ENCODE data around the gene ADGRG3. TPM values are rescaled to one million over a fixed set of nuclear protein-coding genes. Genes with fewer than 3 reads are reported as not detected.
A peak's percentile ranks its signal among the peaks of the same experiment; 100 is the strongest.

ADGRG3 gene, protein sequence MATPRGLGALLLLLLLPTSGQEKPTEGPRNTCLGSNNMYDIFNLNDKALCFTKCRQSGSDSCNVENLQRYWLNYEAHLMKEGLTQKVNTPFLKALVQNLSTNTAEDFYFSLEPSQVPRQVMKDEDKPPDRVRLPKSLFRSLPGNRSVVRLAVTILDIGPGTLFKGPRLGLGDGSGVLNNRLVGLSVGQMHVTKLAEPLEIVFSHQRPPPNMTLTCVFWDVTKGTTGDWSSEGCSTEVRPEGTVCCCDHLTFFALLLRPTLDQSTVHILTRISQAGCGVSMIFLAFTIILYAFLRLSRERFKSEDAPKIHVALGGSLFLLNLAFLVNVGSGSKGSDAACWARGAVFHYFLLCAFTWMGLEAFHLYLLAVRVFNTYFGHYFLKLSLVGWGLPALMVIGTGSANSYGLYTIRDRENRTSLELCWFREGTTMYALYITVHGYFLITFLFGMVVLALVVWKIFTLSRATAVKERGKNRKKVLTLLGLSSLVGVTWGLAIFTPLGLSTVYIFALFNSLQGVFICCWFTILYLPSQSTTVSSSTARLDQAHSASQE
- total RNA-seq, result 0.92 TPM

DNA sequence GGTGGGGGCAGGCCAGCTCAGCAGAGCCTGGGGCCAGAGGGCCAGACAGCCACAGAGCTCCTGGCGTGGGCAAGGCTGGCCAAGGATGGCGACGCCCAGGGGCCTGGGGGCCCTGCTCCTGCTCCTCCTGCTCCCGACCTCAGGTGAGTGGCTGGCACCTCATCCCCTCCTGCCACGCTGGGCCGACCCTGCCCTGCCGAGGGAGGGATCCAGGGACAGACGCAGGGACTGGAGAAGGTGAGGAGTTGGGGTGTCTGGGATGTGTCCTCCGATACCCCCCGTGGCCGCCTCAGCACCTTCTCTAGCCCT lies at the start of gene ADGRG3:
Gene ADGRG3 (plus strand): TSS at position 44 of the 309 bp plus-strand sequence. CDS start 42 bp downstream, at position 86.
- no peak for DNase-seq

DNA sequence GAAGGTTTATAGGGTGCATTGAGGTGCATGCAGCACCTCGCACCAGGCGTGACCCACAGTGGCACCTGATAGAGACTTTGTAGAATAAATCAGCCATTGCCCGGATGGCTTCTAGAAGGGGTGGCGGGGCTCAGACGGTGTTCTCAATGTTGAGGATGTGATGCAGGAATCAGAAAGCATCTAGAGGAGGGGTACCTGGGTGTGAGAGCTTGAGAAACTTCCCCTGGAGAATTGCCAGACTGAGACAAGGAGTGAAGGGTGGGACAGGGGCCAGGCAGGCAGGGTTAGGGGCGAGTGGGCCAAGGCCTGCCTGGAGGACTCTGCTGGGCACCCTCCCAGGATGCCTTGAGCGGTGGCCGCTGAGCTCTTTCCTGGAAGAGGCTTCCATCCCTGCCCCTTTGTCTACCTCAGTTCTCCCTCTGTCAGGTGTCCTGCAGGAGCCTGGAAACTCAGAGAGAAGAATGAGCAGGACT lies 48.9 kb upstream of the ADGRG3 start:
- DNase-seq, result no peak

DNA sequence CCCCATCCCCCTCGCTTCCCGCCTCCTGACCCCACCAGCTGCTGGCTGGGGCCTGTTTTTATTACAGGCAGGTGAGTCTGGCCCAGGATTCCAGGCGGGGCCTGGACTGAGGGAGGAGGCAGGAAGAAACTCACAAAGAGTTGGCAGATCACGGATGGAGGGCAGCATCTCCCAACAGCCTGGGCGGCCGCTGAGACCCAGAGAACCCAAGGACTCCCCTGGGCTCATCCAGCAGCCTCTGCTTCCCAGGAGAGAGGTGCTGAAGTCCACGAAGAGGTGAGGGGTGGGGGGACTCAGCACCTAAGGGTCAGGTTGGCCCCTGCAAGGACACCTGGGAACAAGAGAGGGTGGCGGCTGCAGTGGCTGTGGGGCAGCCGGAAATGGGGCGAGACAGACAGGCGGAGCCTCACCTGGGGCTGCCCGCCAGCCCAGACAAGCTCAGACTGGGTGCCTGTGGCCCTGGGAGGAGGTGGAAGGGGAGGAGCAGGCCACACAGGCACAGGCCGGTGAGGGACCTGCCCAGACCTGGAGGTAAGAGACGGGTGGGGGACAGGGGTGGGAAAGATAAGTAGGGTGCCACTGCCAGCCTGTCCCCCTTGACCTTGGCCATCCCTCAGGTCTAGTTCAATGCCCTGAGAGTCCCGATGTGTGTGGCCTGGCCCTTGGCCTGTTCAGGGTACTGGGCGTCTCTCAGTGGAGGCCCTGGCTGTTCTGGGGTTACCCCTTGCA lies 48.3 kb upstream of the ADGRG3 start:
- DNase-seq, result peak; percentile 50

DNA sequence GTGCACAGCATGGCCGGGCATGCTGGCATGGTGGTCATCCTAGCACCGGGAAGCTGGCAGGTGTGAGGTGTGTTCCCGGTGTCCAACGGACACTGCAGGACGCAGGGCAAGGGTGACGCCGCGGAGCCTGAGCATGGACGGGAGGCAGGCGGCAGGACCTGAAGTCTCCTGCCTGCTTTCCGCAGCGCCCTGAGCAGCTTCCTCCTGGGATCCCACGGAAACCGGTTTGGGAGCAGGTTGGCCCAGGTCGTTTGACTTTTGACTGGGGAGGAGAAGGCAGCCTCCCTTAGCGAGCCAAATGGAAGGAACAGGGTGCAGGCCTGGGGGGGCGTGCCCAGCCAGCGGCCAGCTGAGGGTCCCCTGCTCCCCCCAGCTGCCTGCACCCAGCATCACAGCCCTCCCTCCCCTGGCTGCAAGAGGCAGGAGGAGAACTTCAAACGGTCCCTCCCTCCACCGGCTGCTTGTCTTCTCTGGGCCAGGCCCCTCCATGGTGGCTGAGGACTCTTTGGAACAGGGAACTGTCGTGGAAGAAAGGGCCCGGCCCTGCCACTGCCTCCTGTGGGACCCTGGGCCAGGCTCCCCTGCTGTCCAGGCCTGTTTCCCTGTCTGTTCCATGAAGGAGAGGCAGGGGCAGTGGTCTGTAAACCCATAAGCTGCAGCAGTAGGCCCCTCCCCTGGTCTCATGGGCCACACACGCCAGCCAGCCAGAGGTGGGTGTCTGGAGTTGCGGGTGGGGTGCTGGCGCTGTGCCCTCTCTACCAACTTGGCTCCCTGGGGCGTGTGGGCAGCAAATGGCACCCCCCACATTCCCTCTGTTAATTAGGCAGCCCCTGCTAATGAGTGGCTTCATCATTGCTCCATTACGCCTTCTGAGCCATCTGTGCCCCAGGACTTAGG lies 47.5 kb upstream of the ADGRG3 start:
- peak; percentile 72 for DNase-seq

DNA sequence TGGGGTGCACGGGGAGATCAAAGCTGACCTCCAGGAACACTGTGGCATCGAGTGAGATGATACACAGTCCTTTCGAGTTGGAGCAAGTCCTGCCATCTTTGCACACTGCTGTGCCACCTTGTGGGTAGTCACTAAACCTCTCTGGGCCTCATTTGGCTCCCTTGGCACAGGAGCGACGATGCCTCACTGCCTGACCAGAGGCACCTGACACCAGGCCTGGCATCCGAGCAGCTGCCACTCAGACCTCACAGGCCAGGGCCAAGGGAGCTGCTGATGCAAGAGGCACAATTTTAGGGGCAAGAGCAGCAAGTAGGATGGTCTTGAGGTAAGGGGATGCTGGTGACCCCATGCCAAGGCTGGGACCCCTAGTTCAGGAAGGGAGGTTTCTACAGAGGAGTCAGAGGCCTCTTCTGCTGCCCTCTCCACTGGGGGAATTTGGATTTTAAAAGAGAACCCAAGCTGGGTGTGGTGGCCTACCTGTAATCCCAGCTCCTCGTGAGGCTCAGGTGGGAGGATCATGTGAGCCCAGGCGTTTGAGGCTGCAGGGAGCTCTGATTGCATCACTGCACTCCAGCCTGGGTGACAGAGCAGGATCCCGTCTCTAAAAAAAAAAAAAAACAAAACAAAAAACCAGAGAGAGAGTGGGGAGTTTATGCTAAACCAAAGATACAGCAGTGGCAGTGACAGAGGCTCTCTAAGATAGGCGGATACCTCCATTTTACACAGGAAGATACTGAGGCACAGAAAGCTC lies 46.4 kb upstream of the ADGRG3 start:
- DNase-seq, result no peak

DNA sequence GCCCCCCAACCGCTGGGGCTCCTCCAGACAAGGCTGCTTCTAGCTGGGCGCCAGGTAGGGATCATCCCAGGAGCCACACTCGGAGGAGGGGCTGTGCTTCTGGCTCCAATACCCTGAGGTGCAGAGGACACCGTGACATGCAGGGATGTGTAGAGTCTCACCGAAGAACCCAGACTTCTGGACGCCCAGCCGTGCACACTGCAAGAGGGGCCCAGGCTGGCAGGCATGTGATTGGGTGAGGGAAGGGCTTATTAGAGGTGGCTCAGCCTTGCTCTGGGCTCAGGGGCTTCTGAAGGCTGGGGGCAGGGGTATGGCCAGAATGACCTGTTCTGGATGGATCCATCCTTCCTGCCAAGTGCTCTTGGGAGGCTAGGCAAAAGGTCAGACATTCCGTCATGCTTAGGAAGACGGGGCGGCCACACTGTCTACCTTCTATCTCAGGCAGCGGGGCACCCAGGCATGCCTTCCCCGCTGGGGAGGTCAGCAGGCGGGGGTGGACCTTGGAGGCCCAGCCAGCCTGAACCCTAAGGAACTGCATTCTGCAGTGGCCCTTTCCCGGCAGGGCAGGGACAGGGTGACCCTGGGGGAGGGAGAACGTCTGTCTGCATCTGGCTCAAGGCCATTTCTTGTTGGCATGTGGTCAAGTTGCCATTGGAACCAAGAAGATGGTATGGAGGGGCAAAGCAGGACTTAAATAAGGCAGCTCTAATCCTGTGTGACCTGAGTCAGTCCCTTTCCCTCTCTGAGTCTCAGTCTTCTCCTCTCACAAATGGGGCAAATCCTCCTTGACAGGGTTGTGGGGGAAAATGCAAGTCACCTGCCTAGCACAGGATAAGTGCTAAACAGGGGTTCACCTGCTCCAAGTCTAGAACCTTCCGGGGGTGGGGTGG lies 45.5 kb upstream of the ADGRG3 start:
- no peak for DNase-seq

DNA sequence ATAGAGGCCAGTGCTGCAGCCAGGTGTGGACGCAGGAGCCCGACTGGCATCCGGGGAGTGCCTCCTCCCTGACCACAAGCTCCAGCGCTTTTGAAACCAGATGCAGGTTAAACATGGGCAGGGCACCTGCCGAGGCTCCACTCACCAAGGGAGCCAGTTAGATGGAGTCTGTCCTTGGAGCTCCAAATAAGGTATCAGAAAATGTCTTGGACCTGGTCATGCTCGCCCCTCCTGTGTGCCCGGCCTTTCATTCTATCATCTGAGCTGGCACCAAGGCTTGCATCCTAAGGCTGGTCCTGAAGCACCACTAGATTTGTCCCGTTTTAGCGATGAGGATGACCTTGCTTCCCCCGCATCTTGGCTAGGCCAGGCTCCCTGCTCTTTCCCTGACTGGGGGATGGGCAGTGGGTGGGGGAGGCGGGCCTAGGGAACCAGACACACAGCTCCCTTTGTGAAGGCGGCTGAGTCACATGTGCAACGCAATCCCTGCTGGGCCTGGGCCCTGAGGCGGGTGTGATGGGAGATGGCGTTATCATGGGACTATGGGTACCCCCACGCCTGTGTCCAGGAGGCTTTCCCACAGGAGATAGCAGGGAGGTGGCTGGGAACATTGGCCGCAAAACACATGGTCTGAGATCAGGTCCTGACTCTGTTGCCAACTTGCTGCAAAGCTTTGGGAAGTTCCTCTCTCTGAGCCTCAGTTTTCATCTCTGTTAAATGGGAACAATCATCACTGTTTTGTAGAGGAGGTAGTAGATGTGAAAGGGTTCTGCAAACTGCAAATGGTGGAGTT lies 44.7 kb upstream of the ADGRG3 start:
- DNase-seq, result no peak

DNA sequence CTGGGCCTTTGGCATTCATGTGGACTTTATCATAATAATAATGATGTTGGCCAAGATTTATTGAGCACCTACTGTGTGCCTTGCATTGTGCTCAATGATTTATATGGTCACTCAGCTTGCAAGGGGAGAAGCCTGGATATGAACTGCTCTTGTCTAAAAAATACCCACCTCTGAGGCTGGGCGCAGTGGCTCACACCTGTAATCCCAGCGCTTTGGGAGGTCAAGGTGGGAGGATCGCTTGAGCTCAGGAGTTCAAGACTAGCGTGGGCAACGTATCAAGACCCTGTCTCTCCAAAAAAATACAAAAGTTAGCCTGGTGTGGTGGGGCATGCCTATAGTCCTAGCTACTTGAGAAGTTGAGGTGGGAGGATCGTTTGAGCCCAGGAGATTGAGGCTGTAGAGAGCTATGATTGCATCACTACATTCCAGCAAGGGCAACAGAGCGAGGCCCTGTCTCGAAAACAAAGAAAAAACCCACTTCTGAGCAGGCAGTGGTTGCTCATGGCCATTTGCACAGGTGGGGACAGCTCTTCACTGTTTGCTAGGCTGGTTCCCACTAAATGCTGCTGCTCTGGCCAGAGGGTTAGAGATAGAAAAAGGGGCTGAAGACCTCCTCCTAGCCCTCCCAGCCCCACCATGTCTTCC lies 43.9 kb upstream of the ADGRG3 start:
- DNase-seq, result no peak

DNA sequence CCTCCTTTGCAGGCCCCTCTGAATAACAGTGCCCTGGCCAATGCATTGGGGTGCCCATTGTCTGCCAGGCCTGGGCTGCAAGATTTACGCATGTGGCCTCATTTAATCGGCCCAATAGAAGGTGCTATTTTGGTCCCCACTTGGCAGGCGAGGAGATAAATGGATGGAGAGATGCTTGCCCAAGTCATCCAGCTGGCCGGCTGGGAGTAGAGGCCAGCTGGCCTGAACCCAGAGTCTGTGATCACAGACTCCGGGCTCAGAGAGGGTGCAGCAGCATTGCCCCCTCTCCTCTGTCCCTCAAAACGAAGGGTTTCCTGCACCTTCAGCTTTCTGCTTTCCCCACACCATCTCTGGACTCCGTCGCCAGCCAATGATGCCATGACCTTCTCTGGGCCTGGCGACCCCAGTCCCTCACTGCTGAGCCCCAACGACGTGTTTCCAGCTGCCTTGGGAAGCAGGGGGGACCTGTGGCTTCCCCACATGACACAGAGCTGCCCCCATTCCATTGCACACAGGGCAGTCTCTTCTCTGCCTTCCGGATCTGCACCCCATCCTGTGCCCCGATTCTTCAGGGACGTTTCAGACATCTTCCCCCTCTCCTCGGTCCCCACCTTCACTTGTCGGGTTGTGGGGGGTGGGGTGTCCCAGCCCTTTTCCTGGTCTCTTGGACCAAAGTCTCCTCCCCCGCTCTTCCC lies 43.2 kb upstream of the ADGRG3 start:
- no peak for DNase-seq

DNA sequence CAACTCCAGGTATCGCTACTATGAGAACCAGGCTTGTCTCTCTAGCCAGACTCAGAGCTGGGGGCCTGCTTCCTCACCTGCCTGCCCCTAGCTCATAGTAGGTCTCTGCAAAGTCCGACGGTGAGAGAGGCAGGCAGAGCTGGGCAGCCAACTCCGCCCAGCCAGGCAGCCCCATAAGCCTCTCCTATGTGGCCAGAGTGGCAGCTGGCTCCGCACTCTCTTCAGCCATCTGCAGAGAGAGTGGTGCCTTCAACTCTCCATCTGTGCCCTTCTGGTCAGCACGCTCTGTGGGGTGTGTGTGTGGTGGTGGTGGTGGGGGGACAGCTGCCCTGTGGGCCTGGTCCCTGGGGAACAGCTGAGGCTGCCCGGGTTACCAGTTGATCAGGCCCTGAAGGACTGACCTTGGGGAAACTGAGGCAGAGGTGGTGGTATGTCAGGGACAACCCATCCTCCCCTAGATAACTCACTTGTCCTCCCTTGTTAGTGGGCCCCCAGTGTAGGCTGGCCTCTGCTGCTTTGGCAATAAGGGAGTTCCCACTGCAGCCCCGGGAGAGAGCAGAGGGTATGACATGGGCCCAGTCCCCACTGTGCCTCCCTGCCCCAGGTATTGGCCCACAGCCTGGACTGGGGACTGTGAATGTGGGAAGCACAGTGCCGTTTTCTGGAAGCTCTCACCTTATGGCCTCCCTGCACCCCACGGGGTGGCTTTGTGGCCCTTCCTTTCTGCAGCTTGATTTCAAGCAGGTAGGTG lies 41.5 kb upstream of the ADGRG3 start:
- DNase-seq, result no peak

DNA sequence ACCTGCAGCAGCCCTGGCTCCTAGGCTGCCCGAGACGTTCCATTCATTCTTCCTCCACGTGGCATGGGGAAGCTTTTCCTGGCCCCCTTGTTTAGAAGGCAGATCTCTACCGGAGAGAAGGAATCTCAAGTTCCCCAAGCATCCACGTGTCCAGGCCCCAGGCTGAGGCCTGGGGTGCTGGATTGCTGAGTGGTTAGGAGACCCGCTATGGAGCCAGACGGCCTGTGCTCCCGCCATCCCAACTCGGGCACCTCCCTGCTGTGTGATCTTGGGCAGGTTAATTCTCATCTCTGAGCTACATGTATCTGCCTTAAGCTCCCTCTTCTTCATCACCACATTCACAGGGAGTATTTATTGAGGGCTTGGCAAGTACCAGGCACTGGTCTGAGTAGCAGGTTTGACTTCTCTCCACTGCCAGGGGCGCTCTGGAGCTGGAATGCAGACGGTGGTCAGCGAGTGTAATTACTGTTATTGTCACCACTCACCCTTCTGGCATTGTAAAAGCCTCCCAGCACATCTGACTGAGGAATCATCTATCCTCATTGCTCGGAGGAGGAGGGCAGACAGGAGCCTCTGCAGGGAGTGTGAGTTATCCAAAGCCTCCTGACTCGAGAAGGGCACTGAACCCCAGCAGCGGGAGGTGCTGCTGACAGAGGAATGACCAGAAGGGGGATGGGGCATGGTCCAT lies 40.8 kb upstream of the ADGRG3 start:
- DNase-seq, result no peak

DNA sequence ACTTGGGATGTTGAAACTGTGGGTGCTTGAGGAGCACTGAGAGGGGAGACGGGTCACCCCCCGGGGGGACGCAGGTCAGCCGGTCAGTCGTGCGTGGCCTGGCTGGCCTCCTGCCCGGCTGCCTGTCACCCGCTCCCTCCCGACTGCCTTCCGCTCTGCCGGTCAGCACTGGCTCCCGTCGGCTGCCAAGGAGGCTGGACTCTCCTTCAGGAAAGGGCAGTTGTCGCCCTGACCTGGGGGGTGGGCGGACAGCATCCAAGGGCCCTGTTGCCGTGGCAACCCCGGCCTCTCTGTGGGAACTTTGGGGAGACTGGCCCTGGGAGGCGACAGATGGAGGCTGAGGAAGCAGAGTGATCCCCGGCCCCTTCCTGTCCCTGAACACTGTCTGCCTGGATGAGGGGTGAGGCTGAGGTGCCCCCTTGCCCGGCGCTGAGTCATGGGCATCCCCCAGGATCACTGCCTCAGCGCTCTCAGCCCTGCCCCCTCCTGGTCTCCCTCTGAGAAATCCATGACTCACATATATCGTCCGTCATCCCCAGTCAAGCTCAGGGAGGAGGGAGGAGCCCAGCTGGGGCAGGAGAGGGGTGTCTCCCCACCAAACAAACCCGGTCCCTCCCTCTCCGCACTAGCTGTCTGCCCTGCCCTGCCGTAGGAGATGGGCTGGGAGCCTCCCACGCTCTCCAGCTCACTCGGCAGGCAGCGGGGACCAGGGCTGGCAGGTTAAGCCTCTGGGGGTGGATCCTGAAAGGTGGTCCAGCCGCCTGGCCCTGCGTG lies 39.9 kb upstream of the ADGRG3 start, which contains the start of gene ADGRG1:
Gene ADGRG1 (plus strand): TSS at position 623 of the 774 bp plus-strand sequence. CDS start 21,658 bp downstream, outside the sequence.
- DNase-seq, result peak; percentile 83

DNA sequence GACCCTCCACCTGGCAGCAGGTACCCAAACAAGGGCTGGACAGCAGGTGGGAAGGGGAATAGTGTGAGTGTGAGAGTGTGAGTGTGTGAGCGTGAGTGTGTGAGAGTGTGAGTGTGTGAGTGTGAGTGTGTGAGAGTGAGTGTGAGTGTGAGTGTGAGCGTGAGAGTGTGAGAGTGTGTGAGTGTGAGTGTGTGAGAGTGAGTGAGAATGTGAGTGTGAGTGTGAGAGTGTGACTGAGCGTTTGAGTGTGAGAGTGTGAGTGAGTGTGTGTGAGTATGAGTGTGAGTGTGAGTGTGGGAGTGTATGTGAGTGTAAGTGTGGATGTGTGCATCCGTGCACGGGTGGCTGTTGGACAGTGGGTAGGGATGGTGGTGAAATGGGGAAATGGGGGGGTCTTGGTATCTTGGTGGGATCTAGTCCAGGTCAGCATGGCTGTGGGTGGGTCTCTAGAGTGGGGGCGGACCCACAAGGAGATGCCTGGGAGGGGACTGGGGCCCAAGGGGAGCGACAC lies 39.3 kb upstream of the ADGRG3 start:
- DNase-seq, result no peak

DNA sequence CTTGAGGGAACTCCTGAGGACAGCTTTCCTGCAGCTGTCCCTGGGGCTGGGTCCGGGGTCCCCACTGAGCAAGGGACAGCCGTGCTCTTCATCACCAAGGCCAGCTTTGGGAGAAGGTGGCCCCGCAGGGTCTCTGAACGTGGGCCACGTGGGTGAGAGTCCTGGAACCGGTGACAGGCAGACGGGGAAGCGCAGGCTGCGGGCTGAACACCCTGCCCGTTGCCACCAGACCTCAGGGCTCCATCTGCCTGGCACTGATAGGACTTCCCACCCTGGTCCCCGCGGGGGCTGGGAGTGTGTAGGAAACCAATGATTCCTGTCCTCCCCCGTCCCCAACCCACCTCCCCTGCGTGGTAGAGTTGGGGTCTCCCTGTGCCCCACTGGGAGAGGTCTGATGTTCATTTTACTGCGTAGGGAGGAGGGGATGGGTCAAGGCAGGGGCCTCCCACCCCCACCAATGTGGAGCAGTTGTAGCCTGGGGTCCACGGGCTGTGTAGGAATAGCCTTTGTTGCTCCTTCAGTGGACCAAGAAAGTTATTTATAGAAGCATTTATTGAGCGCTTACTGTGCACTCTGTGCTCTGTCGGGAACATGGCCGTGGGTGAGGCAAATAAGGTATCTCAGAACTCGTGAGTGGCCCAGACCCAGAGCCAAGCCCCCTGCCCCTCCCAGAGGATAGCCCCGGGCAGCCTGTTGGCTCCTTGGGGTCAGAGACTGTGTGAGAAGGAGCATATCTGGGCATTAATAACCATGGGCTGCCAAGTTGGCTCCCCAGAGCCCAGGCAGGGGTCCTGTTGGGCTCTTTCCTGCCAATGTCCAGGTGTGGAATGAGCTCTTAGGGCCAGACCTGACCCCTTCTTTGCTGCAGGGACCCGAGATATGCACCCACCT lies 38.3 kb upstream of the ADGRG3 start:
- no peak for DNase-seq

DNA sequence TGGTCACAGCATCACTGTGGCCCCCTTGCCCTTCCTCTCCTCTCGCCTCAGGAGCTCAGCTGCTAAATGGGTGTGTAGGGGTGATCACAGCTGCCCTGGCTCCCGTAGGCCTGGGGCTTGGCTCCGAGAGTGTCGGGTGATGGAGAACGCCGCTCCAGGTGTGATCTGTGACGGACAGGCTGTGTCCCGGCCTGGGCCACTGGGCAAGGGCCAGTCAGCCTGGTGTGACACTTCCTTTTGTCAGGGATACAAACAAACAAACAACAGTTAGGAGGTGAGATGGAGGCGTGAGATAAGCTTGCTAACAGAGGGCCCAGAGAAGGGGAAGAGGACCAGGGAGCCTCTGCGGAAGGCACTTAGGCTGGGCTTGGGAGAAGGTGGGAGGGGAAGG lies 37.7 kb upstream of the ADGRG3 start:
- DNase-seq, result no peak
